Aorta (tissue), 5 donors: ENCODE results near the gene CCR6. TPM values are rescaled to one million over a fixed set of nuclear protein-coding genes. Genes with fewer than 3 reads are reported as not detected.
"Not testable (repeated sequence)": the region's sequence is repeated elsewhere in the genome, so short reads cannot be mapped to it uniquely, and the experiment has no call there.

Experiments used
- ATAC-seq: fragments of 200-7000 bp; cut with Tn5 transposase; one replicate; pipeline ENCODE4 v1.9.1; 2022; ENCODE audit warnings: moderate library complexity; ENCODE audit not compliant: low FRiP score
- DNase-seq, 2 donors: peaks; one replicate each; pipeline ENCODE4 v3.0.0-alpha.2; 2020
- H3K27ac ChIP-seq, 2 donors: one replicate each; pipeline ENCODE4 v1.5.1; 2013; ENCODE audit warnings: low read length in 2 of 2, mild to moderate bottlenecking in 2 of 2, moderate library complexity in 2 of 2, control low read depth in 1 of 2, inconsistent platforms in 1 of 2, low read depth in 1 of 2
- H3K27me3 ChIP-seq, 2 donors: one replicate each; pipeline ENCODE4 v1.6.1; 2013; ENCODE audit warnings: control low read depth in 1 of 2, low read length in 1 of 2, mild to moderate bottlenecking in 1 of 2, moderate library complexity in 1 of 2; ENCODE audit not compliant: insufficient read depth in 2 of 2, control insufficient read depth in 1 of 2
- H3K36me3 ChIP-seq, 2 donors: one replicate each; pipeline ENCODE4 v1.6.1; 2013; ENCODE audit warnings: control low read depth in 1 of 2, low read length in 1 of 2, mild to moderate bottlenecking in 1 of 2; ENCODE audit not compliant: insufficient read depth in 2 of 2, control insufficient read depth in 1 of 2
- H3K4me1 ChIP-seq, 2 donors: one replicate each; pipeline ENCODE4 v1.6.1; 2013; ENCODE audit warnings: low read length in 2 of 2, control low read depth in 1 of 2, mild to moderate bottlenecking in 1 of 2, moderate library complexity in 1 of 2; ENCODE audit not compliant: insufficient read depth in 2 of 2, control insufficient read depth in 1 of 2
- H3K4me3 ChIP-seq, 2 donors: one replicate each; pipeline ENCODE4 v1.5.1; 2013; ENCODE audit warnings: low read length in 2 of 2, control low read depth in 1 of 2, mild to moderate bottlenecking in 1 of 2
- H3K9me3 ChIP-seq: one replicate; pipeline ENCODE4 v1.6.1; 2013; ENCODE audit warnings: mild to moderate bottlenecking, low read length; ENCODE audit not compliant: control insufficient read depth
- WGBS, 2 donors: extraction: QIAGEN DNeasy Blood & Tissue Kit; methylation state at CpG; one replicate each; pipeline ENCODE4 v1.1.7; 2013; 5-methylcytosine and 5-hydroxymethylcytosine counted together
- intact Hi-C, 2 donors: fragments of 100-400 bp; cut with DNase I; formaldehyde crosslinking; loops; one replicate each; pipeline versions ENCODE4 v1.14.2 to v1.15.0; 2022
- long read RNA-seq, 2 donors: library from polyadenylated mRNA; unstranded; transcript quantifications; one replicate each; pipeline ENCODE4 v2.0.0, GENCODE V29; 2020 to 2021
- polyA plus RNA-seq, 2 donors: library from polyadenylated mRNA; stranded (reverse); fragments of 200-250 nt; gene quantifications; one replicate each; pipeline ENCODE4 v1.2.3, GENCODE V29; 2013
- total RNA-seq, 2 donors: library from RNA; stranded (reverse); fragmentation: NEBNext Ultra II Directional; extraction: Animal tissue kit (Norgen Biotek cat#: 25700); gene quantifications; one replicate each; pipeline ENCODE4 v1.2.1, GENCODE V29; 2021
- donor health status: healthy with polysubstance abuse.
- donor health status: Bipolar disorder and iron deficiency.
- donor health status: DM: no; HTN: no; CAD: no.
- donor health status: DM: no; HTN: no; CAD: no.
- donor health status: DM: yes; HTN: yes; CAD: no.

CCR6 gene
- under 1 TPM in 1 of 2 donors, not detected in 1; 0.54 TPM for total RNA-seq
- polyA plus RNA-seq: not detected
- long read RNA-seq, donor 1, full-length matches to known transcripts: 1 of 1 reads
- long read RNA-seq, donor 1, partial matches to known transcripts: 0 of 1 reads
- long read RNA-seq, donor 1, other reads (novel, unspliced or antisense): 0 of 1 reads
- long read RNA-seq, donor 2: 0 reads

- Histone ChIP-seq H3K4me1 (no peaks in the 10 kb centered on the region), H3K36me3 (no peaks in the 10 kb centered on the region), H3K9me3 (peaks cover 3% of the 10 kb centered on the region), H3K27me3 (no peaks in the 10 kb centered on the region), H3K27ac (no peak within 1 kb of the TSS), H3K4me3 (no peak within 1 kb of the TSS)
- intact Hi-C loops: no loop called here
- DNase-seq: no peak
- WGBS, 2 donors: 67% methylated on average over 8 of the region's 8 CpGs
- ATAC-seq: no peak
Measured at GRCh38 chr6:167122827-167123657, at the start of gene CCR6. CCR6 (plus strand) TSS chr6:167123096; CDS start chr6:167136135, 13,039 bp downstream.

- no peak for ATAC-seq
- no peak overlapping the region for H3K27ac ChIP-seq
- intact Hi-C loops: no loop called here
- no peaks in the 10 kb centered on the region for H3K36me3 ChIP-seq
- no peaks in the 10 kb centered on the region for H3K27me3 ChIP-seq
- peaks cover 5% of the 10 kb centered on the region for H3K9me3 ChIP-seq
- DNase-seq: no peak
- H3K4me3 ChIP-seq: no peak overlapping the region
- no peaks in the 10 kb centered on the region for H3K4me1 ChIP-seq
Measured at GRCh38 chr6:167073679-167074274, 49.1 kb upstream of the CCR6 start.

- 60 to 69% methylated on average over 15 of the region's 15 CpGs for WGBS, 2 donors
- intact Hi-C loops: no loop called here
Measured at GRCh38 chr6:167077241-167077932, 45.5 kb upstream of the CCR6 start.

GRCh38 chr6:167078745-167079144 lies 44.2 kb upstream of the CCR6 start:
- intact Hi-C loops: no loop called here
- ATAC-seq (no peak), DNase-seq (no peak)
- H3K36me3 ChIP-seq: no peaks in the 10 kb centered on the region
- WGBS, 2 donors: 63 to 70% methylated on average over 8 of the region's 8 CpGs
- peaks cover 3% of the 10 kb centered on the region for H3K9me3 ChIP-seq
- no peaks in the 10 kb centered on the region for H3K27me3 ChIP-seq
- H3K27ac ChIP-seq: no peak overlapping the region
- H3K4me1 ChIP-seq: no peaks in the 10 kb centered on the region
- no peak overlapping the region for H3K4me3 ChIP-seq

More at GRCh38 chr6:167077241-167077932, 45.5 kb upstream of the CCR6 start:
- DNase-seq (no peak), ATAC-seq (no peak)
- Histone ChIP-seq H3K4me3 (no peak overlapping the region), H3K4me1 (no peaks in the 10 kb centered on the region), H3K36me3 (no peaks in the 10 kb centered on the region), H3K27ac (no peak overlapping the region), H3K27me3 (no peaks in the 10 kb centered on the region), H3K9me3 (peaks cover 5% of the 10 kb centered on the region)

- H3K4me3 ChIP-seq: no peak overlapping the region
- no peak for ATAC-seq
- 77 to 79% methylated on average over 11 of the region's 11 CpGs for WGBS, 2 donors
Measured at GRCh38 chr6:167079853-167080297, 43.0 kb upstream of the CCR6 start.

GRCh38 chr6:167087857-167088354 lies 35.0 kb upstream of the CCR6 start:
- Histone ChIP-seq H3K36me3 (no peaks in the 10 kb centered on the region), H3K27me3 (no peaks in the 10 kb centered on the region), H3K4me3 (no peak overlapping the region), H3K9me3 (no peaks in the 10 kb centered on the region), H3K27ac (no peak overlapping the region), H3K4me1 (no peaks in the 10 kb centered on the region)
- intact Hi-C loops: no loop called here
- DNase-seq: no peak
- 91 to 97% methylated on average over 3 of the region's 3 CpGs for WGBS, 2 donors
- ATAC-seq: no peak

More at GRCh38 chr6:167079853-167080297, 43.0 kb upstream of the CCR6 start:
- Histone ChIP-seq H3K4me1 (no peaks in the 10 kb centered on the region), H3K9me3 (peaks cover 3% of the 10 kb centered on the region), H3K27ac (no peak overlapping the region), H3K36me3 (no peaks in the 10 kb centered on the region), H3K27me3 (no peaks in the 10 kb centered on the region)
- no peak for DNase-seq
- intact Hi-C loops: no loop called here

- H3K9me3 ChIP-seq, H3K4me1 ChIP-seq, DNase-seq, intact Hi-C loops, H3K36me3 ChIP-seq, ATAC-seq, H3K4me3 ChIP-seq, H3K27me3 ChIP-seq, H3K27ac ChIP-seq: not testable (repeated sequence)
Measured at GRCh38 chr6:167088741-167089140, 34.2 kb upstream of the CCR6 start.

- Histone ChIP-seq H3K27me3 (no peaks in the 10 kb centered on the region), H3K4me1 (no peaks in the 10 kb centered on the region), H3K4me3 (no peak overlapping the region), H3K27ac (no peak overlapping the region), H3K9me3 (no peaks in the 10 kb centered on the region), H3K36me3 (no peaks in the 10 kb centered on the region)
- intact Hi-C loops: no loop called here
- 83 to 88% methylated on average over 11 of the region's 11 CpGs for WGBS, 2 donors
- no peak for ATAC-seq
- no peak for DNase-seq
Measured at GRCh38 chr6:167089243-167090142, 33.4 kb upstream of the CCR6 start.
